ENCODE data around the gene SFMBT2. TPM values are rescaled to one million over a fixed set of nuclear protein-coding genes. Genes with fewer than 3 reads are reported as not detected.

The SFMBT2 gene
- total and polyA plus RNA-seq, 8 donors = 4.1 to 12.6 (median 5.2) TPM

- Histone ChIP-seq H3K36me3 (peaks cover 0 to 37% of the 10 kb centered on the region in 2 donors), H3K4me1 (peaks cover 0 to 9% of the 10 kb centered on the region in 2 donors), H3K9me3 (no peaks in the 10 kb centered on the region), H3K27me3 (no peaks in the 10 kb centered on the region), H3K27ac (no peak overlapping the region), H3K4me3 (no peak overlapping the region)
- TF ChIP-seq, protein P1, sequence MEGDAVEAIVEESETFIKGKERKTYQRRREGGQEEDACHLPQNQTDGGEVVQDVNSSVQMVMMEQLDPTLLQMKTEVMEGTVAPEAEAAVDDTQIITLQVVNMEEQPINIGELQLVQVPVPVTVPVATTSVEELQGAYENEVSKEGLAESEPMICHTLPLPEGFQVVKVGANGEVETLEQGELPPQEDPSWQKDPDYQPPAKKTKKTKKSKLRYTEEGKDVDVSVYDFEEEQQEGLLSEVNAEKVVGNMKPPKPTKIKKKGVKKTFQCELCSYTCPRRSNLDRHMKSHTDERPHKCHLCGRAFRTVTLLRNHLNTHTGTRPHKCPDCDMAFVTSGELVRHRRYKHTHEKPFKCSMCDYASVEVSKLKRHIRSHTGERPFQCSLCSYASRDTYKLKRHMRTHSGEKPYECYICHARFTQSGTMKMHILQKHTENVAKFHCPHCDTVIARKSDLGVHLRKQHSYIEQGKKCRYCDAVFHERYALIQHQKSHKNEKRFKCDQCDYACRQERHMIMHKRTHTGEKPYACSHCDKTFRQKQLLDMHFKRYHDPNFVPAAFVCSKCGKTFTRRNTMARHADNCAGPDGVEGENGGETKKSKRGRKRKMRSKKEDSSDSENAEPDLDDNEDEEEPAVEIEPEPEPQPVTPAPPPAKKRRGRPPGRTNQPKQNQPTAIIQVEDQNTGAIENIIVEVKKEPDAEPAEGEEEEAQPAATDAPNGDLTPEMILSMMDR (IDR thresholded peaks at IDR 0.05) = no peak
- intact Hi-C loops (cut with DNase I) = no loop called here
- no peak for DNase-seq
- ATAC-seq = no peak
Observed at GRCh38 chr10:7159928-7160327, 250.9 kb downstream of the SFMBT2 start.

DNA sequence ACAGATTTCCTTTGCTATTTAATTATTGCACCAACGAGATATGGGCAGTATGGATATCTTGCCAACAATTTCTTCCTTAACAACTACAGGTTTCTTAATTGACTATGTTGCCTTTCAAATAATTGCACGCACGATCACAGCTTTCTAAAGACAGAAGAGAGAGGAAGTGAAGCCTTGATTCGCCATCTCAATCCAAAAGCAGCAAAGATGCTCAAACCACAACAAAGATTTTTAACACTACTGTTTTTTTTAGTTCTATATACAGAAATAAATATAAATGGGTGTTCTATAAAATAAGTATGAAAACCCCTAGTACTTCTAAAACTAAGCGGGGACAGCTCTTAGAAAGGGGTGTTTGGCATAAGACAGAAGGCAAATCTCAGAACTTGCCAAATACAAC, 251.3 kb downstream of the SFMBT2 start:
- Histone ChIP-seq H3K9me3 (no peaks in the 10 kb centered on the region), H3K36me3 (peaks cover 0 to 37% of the 10 kb centered on the region in 2 donors), H3K27me3 (no peaks in the 10 kb centered on the region), H3K4me3 (no peak overlapping the region), H3K27ac (no peak overlapping the region), H3K4me1 (peaks cover 0 to 9% of the 10 kb centered on the region in 2 donors)
- no peak for DNase-seq
- intact Hi-C loops (cut with DNase I) = no loop called here
- ATAC-seq = no peak
- TF ChIP-seq, protein P1 (IDR thresholded peaks at IDR 0.05) = no peak

- TF ChIP-seq, protein P1 (IDR thresholded peaks at IDR 0.05) = no peak
Observed at GRCh38 chr10:7157091-7157490, 253.7 kb downstream of the SFMBT2 start.

GRCh38 chr10:7153750-7154149, 257.1 kb downstream of the SFMBT2 start:
- TF ChIP-seq, protein P1 (IDR thresholded peaks at IDR 0.05) = no peak
- ATAC-seq (no peak), DNase-seq (no peak)
- intact Hi-C loops (cut with DNase I) = no loop called here
- H3K27ac ChIP-seq = no peak overlapping the region
- no peak overlapping the region for H3K4me3 ChIP-seq
- no peaks in the 10 kb centered on the region for H3K27me3 ChIP-seq
- H3K9me3 ChIP-seq = no peaks in the 10 kb centered on the region
- no peaks in the 10 kb centered on the region for H3K36me3 ChIP-seq
- peaks cover 0 to 9% of the 10 kb centered on the region in 2 donors for H3K4me1 ChIP-seq

More at GRCh38 chr10:7157091-7157490, 253.7 kb downstream of the SFMBT2 start:
- Histone ChIP-seq H3K27ac (peak overlapping the region in 1 of 2 donors; percentile 45), H3K4me1 (peaks cover 0 to 9% of the 10 kb centered on the region in 2 donors), H3K27me3 (no peaks in the 10 kb centered on the region), H3K4me3 (no peak overlapping the region), H3K36me3 (peaks cover 0 to 20% of the 10 kb centered on the region in 2 donors), H3K9me3 (no peaks in the 10 kb centered on the region)
- ATAC-seq (no peak), DNase-seq (no peak)
- intact Hi-C loops (cut with DNase I) = no loop called here

- intact Hi-C loops (cut with DNase I) = no loop called here
- H3K36me3 ChIP-seq = no peaks in the 10 kb centered on the region
- H3K4me3 ChIP-seq = no peak overlapping the region
- no peaks in the 10 kb centered on the region for H3K27me3 ChIP-seq
- H3K9me3 ChIP-seq = no peaks in the 10 kb centered on the region
- H3K27ac ChIP-seq = no peak overlapping the region
- ATAC-seq = no peak
- TF ChIP-seq, protein P1 (IDR thresholded peaks at IDR 0.05) = no peak
- peaks cover 0 to 9% of the 10 kb centered on the region in 2 donors for H3K4me1 ChIP-seq
- no peak for DNase-seq
Observed at GRCh38 chr10:7152982-7153381, 257.9 kb downstream of the SFMBT2 start.

Data from left lung (tissue), 10 donors.